Hippocampal formation (tissue), 2 donors: ENCODE results near the gene DEDD.

ENCODE experiments used
- DNase-seq, 2 donors: peaks; one replicate each; lab custom pipeline; 2025; lab: John Stamatoyannopoulos, UW

The DEDD gene

GRCh38 chr1:161092621-161093028, 39.8 kb downstream of the DEDD start:
- DNase-seq, result no peak

DNA sequence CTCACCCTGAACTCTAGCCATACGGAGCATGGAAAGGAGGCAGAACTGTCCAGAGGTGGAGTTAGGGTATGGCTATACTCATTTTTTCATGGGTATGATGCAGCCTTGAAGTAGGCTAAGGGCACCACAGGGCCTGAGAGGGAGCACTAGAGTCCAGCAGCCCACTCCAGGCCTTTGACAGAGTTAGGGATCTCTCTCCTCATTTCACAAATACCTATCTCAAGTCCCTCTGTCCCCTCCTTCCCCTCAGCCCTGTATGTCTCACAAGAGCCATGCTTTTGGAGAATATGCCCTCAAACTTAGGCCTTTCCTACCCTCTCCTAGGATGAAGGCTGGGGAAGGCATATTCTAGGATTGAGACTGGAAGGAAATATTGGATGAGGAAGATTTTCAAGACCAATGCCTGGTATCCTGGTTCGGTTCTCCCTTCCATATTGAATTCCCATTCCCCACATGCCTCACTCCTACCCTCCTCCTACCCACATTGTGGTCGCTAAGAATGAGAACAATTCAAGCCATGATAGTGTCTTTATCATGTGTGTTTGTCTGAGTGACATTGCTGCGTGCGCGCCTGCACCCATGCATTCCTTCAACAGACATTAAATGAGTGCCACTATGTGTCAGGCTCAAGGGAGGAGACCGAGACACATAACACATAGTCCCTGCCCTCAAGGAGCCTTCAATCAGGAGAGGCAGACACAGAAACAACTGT, 40.5 kb downstream of the DEDD start:
- DNase-seq, result no peak

- no peak for DNase-seq
Measured at GRCh38 chr1:161091093-161091492, 41.4 kb downstream of the DEDD start.

- DNase-seq, result no peak
Measured at GRCh38 chr1:161090617-161091016, 41.9 kb downstream of the DEDD start.

- DNase-seq, result no peak
Measured at GRCh38 chr1:161089938-161090337, 42.5 kb downstream of the DEDD start.

DNA sequence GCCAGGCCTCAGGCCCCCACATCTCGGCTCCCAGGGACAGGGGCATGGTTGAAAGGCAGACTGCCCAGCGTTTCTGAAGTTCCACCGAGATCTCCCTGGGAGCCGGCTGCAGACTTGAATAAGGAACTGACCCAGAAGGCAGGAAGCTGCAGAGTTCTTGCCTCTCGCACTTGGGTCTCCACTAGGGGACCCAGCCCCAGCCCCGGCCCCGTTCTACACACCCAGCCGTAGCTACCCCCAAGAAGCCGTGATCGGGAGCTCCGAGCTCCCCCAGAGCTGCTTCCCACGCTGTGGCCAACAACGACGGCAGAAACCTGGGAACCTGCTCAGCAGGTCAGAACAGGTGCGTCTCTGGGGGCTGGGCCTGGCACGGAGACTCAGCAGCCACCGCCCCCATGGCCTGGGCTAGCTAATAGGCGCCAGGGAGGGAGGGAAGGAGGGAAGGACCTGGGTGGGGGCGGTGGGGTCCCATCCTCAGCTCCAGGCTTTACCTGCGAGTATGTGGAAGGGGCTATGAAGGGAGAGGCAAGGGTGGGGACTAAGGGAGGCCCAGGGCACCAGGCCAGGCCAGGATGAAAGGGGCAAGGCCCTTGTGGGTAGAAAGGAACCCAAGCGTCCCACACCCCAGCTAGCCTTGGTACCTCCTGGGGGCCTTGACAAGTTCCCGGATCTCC, 43.1 kb downstream of the DEDD start, which contains the start of gene NECTIN4:
NECTIN4 (minus strand) TSS at position 308 of the 674 bp plus-strand sequence; CDS start at position 46, 262 bp downstream.
- no peak for DNase-seq

- DNase-seq, result no peak
Measured at GRCh38 chr1:161088587-161089110, 43.8 kb downstream of the DEDD start.

- no peak for DNase-seq
Measured at GRCh38 chr1:161086457-161086856, 46.0 kb downstream of the DEDD start.

DNA sequence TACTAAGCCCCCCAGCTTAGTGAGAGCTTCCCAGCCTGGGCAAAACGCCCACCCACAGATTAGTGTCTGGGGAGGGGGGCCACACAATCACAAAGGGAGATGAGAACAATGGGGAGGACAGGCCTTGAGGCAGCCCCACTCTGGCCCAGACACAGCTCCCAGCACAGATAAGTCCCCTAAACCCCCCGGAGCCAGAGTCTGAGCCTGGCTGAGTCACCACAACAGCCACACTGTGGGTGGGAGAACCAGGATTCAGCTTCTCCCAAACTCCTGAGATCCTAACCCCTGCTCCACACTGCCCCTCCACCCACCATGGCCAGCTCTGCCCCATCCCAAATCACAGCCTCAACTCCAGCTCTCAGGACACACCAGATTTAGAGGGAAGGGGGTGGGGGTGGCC, 47.3 kb downstream of the DEDD start:
- no peak for DNase-seq

GRCh38 chr1:161084597-161084988, 47.9 kb downstream of the DEDD start:
- DNase-seq, result no peak

DNA sequence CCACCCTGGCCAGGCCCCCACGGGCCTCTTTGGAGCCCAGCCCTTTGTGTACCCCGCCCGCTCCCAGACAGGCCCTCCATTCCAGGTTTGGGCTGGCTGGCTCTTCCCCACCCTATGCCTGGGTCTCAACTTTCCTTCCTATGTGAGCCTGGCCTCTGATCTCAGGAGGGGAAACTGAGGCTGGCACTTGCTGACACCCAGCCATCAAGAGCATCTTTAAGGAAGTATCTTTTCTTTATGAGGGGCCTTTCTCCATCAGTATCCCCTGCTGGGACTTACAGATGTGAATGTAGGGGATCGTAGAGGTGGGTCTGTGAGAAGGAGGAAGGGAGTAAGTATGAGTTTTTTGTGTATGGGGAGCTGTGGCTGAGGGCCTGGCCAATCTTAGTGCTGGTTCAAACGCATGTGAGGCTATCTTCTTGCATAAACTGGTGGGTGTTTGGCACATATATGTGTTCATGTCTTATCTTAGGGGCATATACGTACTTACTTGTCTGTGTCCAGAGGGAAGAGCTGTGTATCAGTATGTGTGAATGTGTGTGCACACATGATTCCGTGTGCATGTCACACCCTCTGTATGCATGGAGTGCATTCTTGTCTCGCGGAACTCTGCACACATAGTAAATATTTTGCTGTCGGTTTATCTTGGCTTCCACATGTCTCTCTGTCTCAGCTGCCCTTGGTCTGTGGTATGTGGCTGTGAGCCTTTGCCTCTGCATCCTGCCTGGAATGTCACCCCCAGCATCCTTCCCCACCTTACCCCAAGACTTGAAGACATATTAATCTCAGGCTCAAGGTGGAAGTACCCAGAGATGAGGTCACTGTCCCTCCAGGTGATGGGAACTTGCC, 48.5 kb downstream of the DEDD start:
- no peak for DNase-seq

GRCh38 chr1:161082996-161083747, 49.3 kb downstream of the DEDD start:
- no peak for DNase-seq

DNA sequence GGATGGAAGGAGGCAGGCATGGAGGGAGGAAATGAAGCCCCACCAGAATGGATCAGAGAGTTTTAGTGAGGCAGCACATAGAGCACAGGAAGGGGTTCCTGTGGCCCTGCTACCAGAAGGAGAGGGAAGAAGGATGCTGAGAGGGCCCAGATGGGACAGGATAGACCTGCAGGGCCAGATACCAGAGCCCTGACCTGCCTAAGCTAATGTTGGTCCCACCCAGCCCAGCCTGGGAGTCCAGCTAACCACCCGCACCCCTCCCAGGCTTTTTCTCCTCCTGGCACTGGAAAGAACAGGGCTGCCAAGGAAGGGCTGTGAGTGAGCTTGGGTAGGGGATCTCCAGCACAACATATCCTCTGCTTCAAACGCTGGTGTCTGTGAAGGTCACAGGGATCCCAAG, 50.0 kb downstream of the DEDD start:
- DNase-seq, result no peak

- DNase-seq, result no peak
Measured at GRCh38 chr1:161081519-161081918, 50.9 kb downstream of the DEDD start.

DNA sequence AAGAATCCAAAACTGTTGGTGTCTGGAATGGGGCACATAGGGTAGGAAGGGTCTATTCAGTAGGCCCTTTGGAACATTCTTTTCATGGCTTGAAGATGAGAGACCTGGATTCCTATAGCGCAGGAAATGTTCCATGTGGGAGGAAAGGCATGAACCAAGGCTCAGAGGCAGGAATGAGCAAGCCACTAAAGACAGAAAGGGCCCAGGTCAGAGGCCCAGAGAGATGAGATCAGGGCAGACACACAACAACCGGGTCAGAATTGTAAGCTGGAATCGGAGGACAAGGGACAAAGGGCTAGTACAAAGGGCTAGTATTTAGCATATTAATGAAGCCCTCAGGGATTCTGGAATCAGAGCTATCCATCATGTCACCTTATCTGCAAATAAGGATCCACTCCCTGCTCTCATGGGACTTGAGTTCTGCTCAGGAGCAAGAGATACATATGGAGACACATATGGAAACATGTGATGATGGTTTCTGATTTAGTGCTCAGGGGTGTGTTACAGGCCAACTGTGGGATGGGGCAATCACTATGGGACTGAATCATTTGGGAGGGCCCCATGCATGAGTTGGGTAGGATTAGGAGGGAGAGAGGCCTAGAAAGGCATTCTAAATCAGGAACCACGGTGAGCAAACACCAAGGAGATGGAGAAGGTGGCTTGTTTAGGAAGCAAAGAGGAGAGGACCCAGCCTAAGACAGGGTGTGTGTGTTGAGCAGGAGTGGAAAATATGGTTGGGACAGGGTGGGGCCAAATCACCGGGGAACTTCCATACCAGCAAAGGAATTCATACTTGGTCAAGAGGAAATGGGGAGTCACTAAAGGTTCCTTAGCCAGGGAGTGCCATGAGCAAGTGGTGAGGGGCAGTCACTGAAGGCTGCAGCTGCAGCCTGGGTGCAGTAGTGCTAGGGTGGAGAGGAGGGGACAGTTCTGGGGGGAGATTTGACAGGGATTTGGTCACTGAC, 51.7 kb downstream of the DEDD start:
- no peak for DNase-seq

- no peak for DNase-seq
Measured at GRCh38 chr1:161079436-161080110, 52.9 kb downstream of the DEDD start.

DNA sequence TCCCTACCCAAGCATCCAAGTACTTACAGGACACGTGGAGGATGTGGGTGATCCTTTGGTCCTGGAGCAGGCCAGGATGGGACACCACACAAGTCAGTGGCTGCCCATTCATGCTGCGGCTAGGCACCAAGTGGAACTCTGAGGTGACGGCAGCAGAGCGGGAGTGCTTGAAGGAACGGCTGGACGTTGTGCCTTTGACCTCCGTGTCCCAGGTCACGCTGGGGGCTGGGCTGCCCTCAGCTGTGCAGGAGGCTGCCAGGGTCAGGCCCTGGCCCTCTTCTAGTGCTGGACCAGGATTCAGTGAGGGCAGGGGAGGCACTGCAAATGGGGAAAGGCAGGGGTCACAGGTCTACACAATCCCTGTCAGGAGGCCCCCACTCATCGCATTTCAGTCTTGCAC, 55.0 kb downstream of the DEDD start:
- DNase-seq, result no peak

DNA sequence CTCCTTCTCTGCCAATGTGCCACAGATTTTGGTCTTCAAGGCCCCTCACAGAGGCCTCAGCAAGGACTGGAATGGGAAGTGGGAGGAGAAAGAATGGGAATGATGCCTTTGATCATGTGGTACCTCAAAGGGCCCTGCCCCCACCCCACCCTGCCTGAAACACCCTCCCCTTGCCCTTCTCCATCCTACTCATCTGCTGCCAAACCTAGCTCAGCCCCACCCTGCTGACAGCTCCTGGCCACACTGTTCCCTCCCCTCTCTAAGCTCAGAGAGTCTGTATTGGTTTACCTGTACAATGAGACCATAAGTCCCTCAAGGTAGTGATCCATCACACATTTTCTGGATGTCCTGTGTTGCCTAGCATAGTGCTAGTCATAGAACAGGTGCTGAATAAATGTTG, 56.1 kb downstream of the DEDD start:
- DNase-seq, result no peak

DNA sequence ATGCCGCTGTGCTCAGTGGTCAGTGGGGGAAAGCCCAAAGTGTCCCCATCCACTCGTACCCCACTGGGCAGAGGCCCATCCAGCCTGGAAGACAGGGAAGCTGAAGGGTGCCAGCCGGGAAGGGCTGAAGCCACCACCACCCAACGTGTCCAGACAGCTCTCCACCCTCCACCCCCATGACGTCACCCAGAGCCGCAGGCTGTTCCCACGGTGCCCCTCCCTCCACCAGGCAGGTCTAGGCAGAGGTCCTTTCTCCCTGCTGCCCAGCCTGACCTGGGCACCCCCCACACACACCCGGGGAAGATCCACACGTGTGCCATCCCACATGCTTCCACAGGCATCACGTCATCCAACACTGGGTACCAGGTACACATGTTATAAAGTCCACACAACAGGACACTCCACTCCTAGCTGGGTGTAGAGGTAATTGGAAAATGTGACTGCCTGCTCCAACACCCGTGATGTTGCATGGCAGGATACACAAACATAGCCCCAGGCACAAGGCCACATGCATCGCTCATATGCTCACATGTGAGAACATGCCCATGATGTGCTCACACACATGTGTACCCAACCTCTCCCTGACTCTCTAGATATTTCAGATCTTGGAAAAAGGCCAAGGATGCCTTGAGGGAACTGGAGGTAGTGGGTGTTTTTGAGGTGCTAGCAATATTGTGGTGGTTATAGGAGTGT, 57.6 kb downstream of the DEDD start:
- DNase-seq, result no peak
